Upper lobe of right lung (tissue), 1 donor: ENCODE results near the gene MYO18A. TPM values are rescaled to one million over a fixed set of nuclear protein-coding genes. Genes with fewer than 3 reads are reported as not detected.

Experiments used
- ATAC-seq: fragments of 200-7000 bp; cut with Tn5 transposase; one replicate; pipeline ENCODE4 v1.9.1; 2020; ENCODE audit warnings: mild to moderate bottlenecking, moderate library complexity
- DNase-seq: peaks from one replicate; pipeline ENCODE4 v3.0.0-alpha.2; 2020
- H3K27ac ChIP-seq: fragments of 200-600 bp; one replicate; pipeline ENCODE4 v1.8.0; 2022
- H3K27me3 ChIP-seq: fragments of 200-600 bp; one replicate; pipeline ENCODE4 v1.8.0; 2022; ENCODE audit warnings: mild to moderate bottlenecking
- H3K36me3 ChIP-seq: fragments of 200-600 bp; one replicate; pipeline ENCODE4 v1.8.0; 2022
- H3K4me1 ChIP-seq: fragments of 200-600 bp; one replicate; pipeline ENCODE4 v1.8.0; 2022
- H3K4me3 ChIP-seq: fragments of 200-600 bp; one replicate; pipeline ENCODE4 v1.8.0; 2022; ENCODE audit warnings: mild to moderate bottlenecking
- H3K9me3 ChIP-seq: fragments of 200-600 bp; one replicate; pipeline ENCODE4 v1.8.0; 2022
- CTCF ChIP-seq: fragments of 200-600 bp; IDR thresholded peaks from one replicate; pipeline ENCODE4 v1.8.0; 2022; ENCODE audit warnings: antibody characterized with exemption
- intact Hi-C: fragments of 100-400 bp; cut with DNase I; formaldehyde crosslinking; loops from one replicate; pipeline ENCODE4 v1.11.0; 2022
- total RNA-seq: library from RNA; stranded (reverse); fragmentation: NEBNext Ultra II Directional; extraction: Animal tissue kit (Norgen Biotek cat#: 25700); gene quantifications from one replicate; pipeline ENCODE4 v1.2.1, GENCODE V29; 2021
- donor health status: DM: no; HTN: yes; CAD: no; lungs with severe emphysema.

The MYO18A gene
- total RNA-seq, 1 donor from 2014 or later, result 51.0 TPM

GRCh38 chr17:29167393-29168078 is 12.7 kb downstream of the MYO18A start:
- Histone ChIP-seq H3K9me3 (no peaks in the 10 kb centered on the region), H3K4me3 (no peak overlapping the region), H3K27me3 (no peaks in the 10 kb centered on the region), H3K27ac (no peak overlapping the region), H3K4me1 (peaks cover 14% of the 10 kb centered on the region), H3K36me3 (peaks cover 15% of the 10 kb centered on the region)
- ATAC-seq (no peak), DNase-seq (no peak)
- no peak for TF ChIP-seq CTCF
- intact Hi-C loops, result no loop called here

GRCh38 chr17:29166507-29166887 is 13.7 kb downstream of the MYO18A start:
- H3K4me1 ChIP-seq, result peaks cover 14% of the 10 kb centered on the region
- H3K4me3 ChIP-seq, result no peak overlapping the region
- H3K36me3 ChIP-seq, result peaks cover 15% of the 10 kb centered on the region
- no peaks in the 10 kb centered on the region for H3K9me3 ChIP-seq
- no peaks in the 10 kb centered on the region for H3K27me3 ChIP-seq
- TF ChIP-seq CTCF, result no peak
- DNase-seq (no peak), ATAC-seq (no peak)
- no peak overlapping the region for H3K27ac ChIP-seq
- intact Hi-C loops, result no loop called here

GRCh38 chr17:29165800-29166506 is 14.2 kb downstream of the MYO18A start:
- Histone ChIP-seq H3K27ac (no peak overlapping the region), H3K36me3 (peaks cover 15% of the 10 kb centered on the region), H3K4me3 (no peak overlapping the region), H3K4me1 (peaks cover 14% of the 10 kb centered on the region), H3K27me3 (no peaks in the 10 kb centered on the region), H3K9me3 (no peaks in the 10 kb centered on the region)
- TF ChIP-seq CTCF, result no peak
- no peak for ATAC-seq
- DNase-seq, result no peak
- intact Hi-C loops, result no loop called here

GRCh38 chr17:29165261-29165660 is 14.9 kb downstream of the MYO18A start:
- Histone ChIP-seq H3K9me3 (no peaks in the 10 kb centered on the region), H3K4me1 (peaks cover 19% of the 10 kb centered on the region), H3K36me3 (peaks cover 15% of the 10 kb centered on the region), H3K27ac (no peak overlapping the region), H3K27me3 (no peaks in the 10 kb centered on the region), H3K4me3 (no peak overlapping the region)
- intact Hi-C loops, result no loop called here
- no peak for ATAC-seq
- no peak for DNase-seq
- no peak for TF ChIP-seq CTCF

- TF ChIP-seq CTCF, result no peak
- Histone ChIP-seq H3K4me3 (no peak overlapping the region), H3K9me3 (no peaks in the 10 kb centered on the region), H3K36me3 (peaks cover 15% of the 10 kb centered on the region), H3K27me3 (no peaks in the 10 kb centered on the region), H3K4me1 (peaks cover 34% of the 10 kb centered on the region), H3K27ac (no peak overlapping the region)
- intact Hi-C loops, result no loop called here
- ATAC-seq (no peak), DNase-seq (no peak)
These were observed 16.6 kb downstream of the MYO18A start for GRCh38 chr17:29163563-29163962.
